IPS-NIHi7 (cell line): ENCODE results near the gene NFIA.

ENCODE experiments used
- DNase-seq: peaks from one replicate; pipeline ENCODE4 v3.0.0; 2012; ENCODE audit warnings: mixed read lengths; ENCODE audit errors: extremely low spot score

NFIA gene

DNA sequence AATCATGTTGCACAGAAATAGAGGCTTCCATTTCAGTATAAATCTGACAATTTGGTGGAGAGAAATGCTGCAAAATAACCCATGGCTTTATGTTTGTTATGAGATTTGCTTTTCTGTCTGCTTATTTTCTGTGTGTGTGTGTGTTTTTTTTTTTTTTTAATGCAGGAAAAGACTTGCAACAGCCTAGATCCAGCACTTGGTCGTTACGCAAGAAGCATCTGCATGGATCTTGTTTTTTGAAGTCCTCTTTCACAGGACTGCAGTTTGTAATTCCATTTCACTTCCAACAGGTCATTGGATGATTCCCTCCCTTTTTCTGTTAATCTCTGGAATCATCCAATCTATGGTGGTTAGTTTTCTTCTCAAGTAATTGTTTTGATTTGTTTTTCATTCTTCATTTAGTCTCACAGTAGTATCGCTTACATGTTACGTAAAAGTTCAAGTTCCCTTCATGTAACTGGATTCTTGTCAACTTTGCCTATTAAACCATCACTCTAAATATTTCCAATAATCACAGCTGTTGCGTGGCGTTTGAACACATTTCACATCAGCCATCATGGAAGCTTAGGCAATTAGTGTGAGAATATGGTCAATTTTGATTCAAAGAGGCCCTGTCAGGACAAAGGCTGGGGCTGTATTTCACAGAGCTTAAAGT is 312.9 kb downstream of the NFIA start:
- DNase-seq, result no peak

DNA sequence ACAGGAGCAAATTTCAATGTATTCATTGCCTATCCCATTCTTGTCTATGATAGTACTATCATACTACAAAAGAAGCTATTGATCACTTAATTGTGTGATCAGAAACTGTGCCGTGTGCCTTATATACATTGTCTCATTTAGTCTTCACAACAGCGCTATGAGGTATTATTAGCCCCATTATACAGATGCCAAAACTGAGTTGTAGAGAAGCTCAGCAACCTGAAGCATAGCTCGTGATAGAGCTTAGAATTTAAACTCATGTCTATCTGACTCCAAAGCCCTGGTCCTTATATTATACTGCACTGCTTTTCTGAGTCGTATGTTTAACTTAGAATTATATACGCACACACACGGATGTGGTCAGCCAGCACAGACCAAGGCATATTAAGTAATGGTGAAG is 315.1 kb downstream of the NFIA start:
- DNase-seq, result no peak

GRCh38 chr1:61397935-61398334 is 315.6 kb downstream of the NFIA start:
- no peak for DNase-seq

DNA sequence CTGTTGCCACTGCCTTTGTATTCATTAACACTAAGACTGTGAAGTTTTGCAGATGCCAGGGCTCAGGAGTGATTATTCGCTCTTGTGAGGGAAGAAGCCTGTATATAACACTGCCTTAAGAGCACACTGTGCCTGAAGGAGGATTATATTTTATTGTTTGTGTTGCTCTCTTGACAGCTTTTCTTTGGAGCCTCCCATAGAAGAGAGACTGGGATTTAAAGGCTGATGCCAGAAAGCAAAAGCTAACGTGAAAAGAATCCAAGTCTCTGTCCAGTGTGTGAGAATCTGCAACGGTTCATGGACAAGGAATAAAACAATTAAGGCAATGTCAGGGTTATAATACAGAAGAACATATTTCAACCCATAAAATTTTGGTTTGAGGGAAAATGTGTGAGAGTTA is 316.8 kb downstream of the NFIA start:
- DNase-seq, result no peak

- DNase-seq, result no peak
Measured at GRCh38 chr1:61400131-61400770, 317.9 kb downstream of the NFIA start.

GRCh38 chr1:61400997-61401396 is 318.6 kb downstream of the NFIA start:
- no peak for DNase-seq

DNA sequence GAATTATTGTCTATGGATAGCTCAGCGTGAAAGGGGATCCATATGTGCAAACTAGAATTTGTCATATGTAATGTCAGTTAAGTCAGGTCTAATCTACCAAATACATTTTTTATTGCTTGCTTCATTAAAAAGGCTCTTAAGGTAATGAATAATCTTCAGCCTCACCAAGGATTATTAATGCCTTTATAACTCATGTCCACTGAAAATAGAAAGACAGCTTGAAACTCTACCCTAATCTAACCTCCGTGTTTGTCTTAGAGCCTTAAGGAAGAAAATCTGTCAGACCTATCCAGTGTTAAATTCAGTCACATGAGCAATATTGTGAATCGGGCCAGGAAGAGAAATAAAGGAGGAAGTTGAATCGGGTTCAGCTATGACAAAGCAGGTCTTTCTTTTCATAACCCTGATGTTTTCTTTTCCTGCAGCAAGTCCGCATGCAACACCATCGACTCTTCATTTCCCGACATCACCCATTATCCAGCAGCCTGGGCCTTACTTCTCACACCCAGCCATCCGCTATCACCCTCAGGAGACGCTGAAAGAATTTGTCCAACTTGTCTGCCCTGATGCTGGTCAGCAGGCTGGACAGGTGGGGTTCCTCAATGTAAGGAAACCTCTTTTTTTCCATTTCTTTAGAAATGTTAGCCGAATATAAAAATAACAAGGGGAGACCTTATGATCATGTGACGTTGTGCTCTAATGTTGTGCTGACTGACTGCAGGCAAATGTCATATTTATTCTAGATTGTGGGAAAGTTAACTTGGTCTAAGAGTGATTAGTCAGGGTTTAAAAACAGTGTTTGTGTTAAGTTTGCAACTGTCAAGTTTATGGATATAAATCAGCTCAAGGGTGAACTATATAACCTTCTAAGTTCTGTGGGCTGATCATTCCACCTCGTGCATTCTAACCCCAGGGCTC is 321.6 kb downstream of the NFIA start:
- no peak for DNase-seq

DNA sequence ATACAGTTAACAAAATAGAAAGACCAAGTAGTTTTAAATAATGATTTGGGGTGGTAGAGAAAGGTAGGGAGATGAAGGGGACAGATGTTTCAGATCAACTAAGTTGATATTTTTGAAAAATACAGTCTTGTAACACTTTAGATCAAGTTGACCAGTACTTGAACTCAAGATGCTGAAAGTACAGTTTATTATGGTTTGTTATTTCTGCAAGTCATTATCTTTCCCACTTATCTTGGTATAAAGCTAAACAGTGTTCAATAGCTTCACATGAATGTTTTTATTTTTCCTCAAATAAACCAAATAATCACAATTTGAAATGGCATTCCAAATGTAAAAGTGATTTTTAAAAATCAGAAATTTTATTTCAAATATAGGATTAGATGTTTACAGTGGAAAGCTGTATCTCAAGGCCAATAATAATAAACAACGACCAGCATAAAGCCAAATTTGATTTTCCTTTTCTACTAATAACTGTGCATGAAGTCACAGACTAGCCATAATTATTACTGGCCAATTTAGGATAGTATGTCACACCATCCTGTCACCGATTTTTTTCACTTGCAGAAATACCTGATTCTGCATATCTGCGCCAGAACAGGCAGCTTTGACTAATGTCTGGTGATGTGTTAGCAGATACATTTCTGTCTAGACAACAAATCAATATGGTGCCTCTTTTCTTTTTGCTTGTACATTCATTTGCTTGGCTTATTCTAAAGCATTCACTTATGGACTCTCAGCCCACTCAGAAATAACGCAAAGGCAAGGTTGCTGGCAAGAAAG is 322.4 kb downstream of the NFIA start:
- DNase-seq, result no peak

DNA sequence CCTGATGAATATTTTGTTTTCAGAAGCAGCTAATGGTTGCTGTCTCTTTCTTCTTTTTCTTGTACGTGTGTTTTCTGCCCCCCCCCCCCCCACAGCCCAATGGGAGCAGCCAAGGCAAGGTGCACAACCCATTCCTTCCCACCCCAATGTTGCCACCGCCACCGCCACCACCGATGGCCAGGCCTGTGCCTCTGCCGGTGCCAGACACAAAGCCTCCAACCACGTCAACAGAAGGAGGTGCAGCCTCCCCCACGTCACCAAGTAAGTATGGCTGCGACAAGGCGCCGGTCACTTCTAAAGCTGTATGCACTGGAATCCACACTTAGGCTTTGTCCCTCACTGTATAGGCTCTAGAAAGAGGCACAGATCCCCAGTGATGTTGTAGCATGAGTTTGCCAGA is 324.1 kb downstream of the NFIA start:
- no peak for DNase-seq

GRCh38 chr1:61412601-61413000 is 330.2 kb downstream of the NFIA start:
- DNase-seq, result no peak

DNA sequence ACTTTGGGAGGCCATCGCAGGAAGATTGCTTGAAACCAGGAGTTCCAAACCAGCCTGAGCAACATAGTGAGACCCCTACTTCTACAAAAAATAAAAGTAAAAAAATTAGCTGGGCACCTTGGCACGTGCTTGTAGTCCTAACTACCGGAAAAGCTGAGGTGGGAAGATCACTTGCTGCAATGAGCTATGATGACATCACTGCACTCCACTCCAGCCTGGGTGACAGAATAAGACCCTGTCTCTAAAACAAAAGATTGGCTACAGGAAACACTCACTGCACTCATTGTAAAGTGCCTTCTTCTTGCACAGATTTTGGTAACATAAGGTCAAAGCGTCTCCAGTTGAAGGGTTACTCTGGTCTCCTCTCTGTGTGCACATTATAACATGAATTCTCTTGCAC is 336.8 kb downstream of the NFIA start:
- no peak for DNase-seq

DNA sequence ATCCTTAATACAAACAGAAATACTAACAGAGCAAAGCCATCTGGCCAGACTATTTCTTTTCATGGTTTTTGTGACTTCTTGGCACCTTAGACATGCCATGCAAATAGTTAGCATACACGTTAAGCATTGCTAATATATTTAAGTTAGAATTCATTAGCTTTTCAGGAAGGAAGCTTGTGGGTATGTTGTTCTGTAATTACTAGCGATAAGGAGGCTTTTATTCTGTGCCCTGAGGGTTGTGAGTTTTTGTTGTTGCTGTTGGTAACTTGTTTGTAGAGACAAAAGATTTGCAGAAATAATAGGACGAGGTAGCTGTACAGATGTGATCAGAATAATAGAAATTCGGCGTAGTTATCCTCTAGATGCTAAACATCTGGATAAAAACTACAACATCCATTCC is 337.3 kb downstream of the NFIA start:
- no peak for DNase-seq

DNA sequence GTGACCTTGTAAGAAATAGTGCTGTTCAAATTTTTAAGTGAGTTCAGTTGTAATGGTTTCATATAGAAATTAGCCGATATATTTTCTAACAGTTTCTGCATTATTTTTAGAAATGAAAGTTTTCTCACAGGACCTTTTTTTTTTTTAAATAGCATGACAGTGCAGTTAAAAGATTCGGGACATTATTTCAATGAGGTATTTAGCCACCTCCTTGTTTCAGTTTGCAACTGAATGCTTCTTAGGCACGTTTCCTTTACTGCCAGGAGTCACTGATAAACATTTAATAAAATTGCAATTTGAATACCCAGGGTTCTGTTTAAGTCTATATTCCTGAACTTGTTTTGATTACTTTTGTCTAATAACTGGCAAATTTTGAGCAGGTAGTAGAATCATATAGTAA is 337.9 kb downstream of the NFIA start:
- DNase-seq, result no peak

DNA sequence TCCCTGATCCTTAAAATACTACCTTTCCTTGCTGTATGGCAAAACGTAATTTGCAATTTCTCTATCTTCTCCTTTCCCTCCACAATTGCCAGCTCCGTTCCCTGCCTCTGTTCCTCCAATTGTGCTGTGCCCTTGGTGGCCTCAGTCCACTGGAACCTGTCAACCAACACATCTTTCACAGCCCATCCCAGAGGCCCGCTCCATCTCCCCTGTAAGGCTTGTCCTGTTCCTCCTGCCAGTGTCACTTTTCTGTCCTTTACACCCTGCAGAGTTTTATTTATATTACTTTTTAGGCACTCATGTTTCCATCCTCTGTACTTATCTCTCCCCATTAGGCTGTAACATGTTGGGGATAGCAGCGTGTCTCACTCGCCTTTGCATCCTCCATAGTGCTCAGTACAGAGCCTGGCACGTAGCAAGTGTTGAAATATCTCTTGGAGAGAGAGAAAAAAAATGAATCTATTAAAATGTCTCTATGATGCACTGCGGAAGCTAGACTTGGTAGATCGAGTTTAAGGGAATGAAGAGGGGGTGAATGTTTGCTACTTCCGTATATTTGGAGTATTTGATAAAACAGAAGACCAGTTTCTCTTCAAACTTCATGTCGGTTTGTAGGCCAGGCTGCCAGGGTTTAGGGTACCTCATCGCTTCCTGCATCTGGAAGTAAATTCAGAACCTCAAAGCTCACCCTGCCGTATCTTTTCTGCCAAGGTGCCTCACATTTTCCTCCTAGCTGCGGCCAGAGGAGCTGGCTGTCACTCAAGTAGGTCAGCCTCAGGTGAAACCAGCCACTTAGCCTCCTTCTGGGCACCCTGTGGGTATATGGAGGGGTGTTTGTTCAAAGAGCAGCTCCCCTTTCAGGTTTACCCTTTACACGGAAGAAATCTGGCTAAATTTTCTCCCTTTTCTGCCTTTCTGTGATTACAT is 338.8 kb downstream of the NFIA start:
- no peak for DNase-seq

GRCh38 chr1:61423643-61424042 is 341.3 kb downstream of the NFIA start:
- DNase-seq, result no peak

DNA sequence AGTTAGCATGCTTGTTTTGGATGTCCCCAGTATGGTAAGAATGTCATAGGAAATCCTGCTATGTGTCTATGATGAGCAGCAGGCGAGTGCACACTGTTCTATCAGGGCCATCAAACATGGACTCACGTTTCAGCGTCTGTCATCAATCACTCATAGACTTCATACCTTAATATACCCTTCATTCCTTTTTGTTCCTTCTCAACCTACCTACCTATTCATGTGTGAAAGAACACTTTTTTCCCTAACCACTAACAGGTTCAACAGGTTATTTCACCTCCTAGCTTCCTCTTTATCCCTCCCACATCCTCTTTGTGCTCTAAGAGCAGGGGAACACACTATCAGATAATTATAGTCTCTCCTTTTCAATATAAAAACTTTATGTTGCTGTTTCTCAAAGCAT is 342.0 kb downstream of the NFIA start:
- DNase-seq, result no peak

DNA sequence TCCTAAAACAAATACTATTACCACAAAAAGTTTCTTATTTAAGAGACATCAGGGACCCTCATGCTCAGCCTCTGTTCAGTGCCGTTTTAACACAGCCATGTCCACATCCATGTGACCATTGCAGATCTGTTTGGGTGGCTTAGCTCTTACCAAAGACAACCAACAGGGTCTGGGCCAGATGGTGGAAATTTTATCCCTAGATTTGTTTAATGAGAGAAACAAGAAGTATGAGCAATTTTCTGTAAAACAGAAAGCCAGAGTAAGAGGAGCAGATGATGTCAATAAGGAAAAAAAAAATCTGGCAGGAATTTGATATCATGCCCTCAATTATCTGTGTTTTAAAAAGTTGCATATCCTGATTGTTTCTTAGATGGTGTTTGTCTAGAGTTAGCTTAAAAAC is 342.7 kb downstream of the NFIA start:
- no peak for DNase-seq

DNA sequence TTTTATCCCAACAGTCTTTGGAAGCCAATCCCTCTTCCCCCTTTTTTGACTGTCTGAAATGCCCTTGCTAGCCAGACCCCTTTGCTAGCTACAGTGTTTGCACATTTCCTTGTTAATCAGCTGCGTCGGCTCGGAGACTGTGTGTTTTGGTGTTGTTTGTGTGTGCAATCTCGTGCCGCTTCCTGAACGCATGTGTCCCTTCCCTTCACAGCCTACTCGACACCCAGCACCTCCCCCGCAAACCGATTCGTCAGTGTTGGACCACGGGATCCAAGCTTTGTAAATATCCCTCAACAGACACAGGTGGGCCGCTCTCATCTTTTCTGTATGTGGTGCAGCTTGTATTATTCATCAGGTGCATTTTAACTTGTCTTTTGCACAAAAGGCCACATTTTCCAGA is 343.9 kb downstream of the NFIA start:
- DNase-seq, result no peak

GRCh38 chr1:61426885-61427284 is 344.5 kb downstream of the NFIA start:
- no peak for DNase-seq

- no peak for DNase-seq
Measured at GRCh38 chr1:61427510-61427909, 345.1 kb downstream of the NFIA start.

DNA sequence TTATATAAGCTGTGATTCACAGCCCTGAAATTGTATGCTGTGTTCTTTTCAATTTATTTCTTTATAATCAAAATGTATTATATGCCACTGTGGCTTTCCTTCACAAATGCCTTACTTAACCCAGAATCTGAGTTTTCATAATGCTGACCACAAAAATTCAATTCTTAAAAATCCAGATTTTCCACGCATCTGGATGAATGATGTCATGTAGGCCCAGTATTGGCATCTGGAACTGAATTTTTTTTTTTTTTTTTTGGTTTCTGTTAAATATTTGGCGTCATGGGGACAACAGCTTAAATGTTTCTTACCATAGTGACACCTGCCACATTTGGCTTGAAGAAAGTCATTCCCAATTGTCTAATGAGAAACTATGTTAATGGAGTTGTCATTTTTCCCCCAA is 345.8 kb downstream of the NFIA start:
- DNase-seq, result no peak
